ENCODE results near the gene SLC30A3. TPM values are rescaled to one million over a fixed set of nuclear protein-coding genes. Genes with fewer than 3 reads are reported as not detected.
A peak's percentile ranks its signal among the peaks of the same experiment; 100 is the strongest.

SLC30A3 gene
- total and polyA plus RNA-seq, 10 of the 15 experiments (the other 5 are each of a cell fraction or from before 2014, with no cell fraction given): 0.23 TPM; not detected in 9

- TF ChIP-seq USF2 (IDR thresholded peaks at IDR 0.05; ENCODE audit: borderline replicate concordance, low read depth, low read length) (no peak), BHLHE40 (IDR thresholded peaks at IDR 0.05; ENCODE audit: borderline replicate concordance in 1 of 2, low read depth in 2 of 2, low read length in 1 of 2) (peak; percentile 98), CEBPZ (IDR thresholded peaks at IDR 0.05; ENCODE audit: low read depth, low read length) (no peak), ZBTB33 (IDR thresholded peaks at IDR 0.05) (no peak), NFYA (IDR thresholded peaks at IDR 0.05; ENCODE audit: borderline replicate concordance, low read depth, low read length) (no peak), EP300 (IDR thresholded peaks at IDR 0.05; ENCODE audit: borderline replicate concordance in 1 of 2, control insufficient read depth in 1 of 2, low read depth in 2 of 2, low read length in 2 of 2) (no peak)
Measured at GRCh38 chr2:27264753-27265535, 2.1 kb upstream of the SLC30A3 start (continued).

Data from GM12878 (cell line).